Neural crest cell (in vitro differentiated cells): Measurements from ENCODE around the gene MYT1. TPM values are rescaled to one million over a fixed set of nuclear protein-coding genes. Genes with fewer than 3 reads are reported as not detected.
A peak's percentile ranks its signal among the peaks of the same experiment; 100 is the strongest.

Source experiments
- DNase-seq: peaks from one replicate; pipeline ENCODE4 v3.0.0; 2021; ENCODE audit warnings: low read depth, mixed read lengths, low spot score
- H3K27ac Mint-ChIP-seq: one replicate; pipeline ENCODE4 v1.8.0; 2021; ENCODE audit warnings: mild to moderate bottlenecking, mixed read lengths; ENCODE audit not compliant: unreplicated experiment
- H3K27me3 Mint-ChIP-seq: 2 replicates; pipeline ENCODE4 v1.8.0; 2021; ENCODE audit warnings: low read depth, mild to moderate bottlenecking, mixed read lengths
- H3K36me3 Mint-ChIP-seq: 2 replicates; pipeline ENCODE4 v1.8.0; 2021; ENCODE audit warnings: low read depth, mild to moderate bottlenecking, mixed read lengths
- H3K4me1 Mint-ChIP-seq: 2 replicates; pipeline ENCODE4 v1.8.0; 2021; ENCODE audit warnings: mixed read lengths
- H3K4me3 Mint-ChIP-seq: one replicate; pipeline ENCODE4 v1.8.0; 2021; ENCODE audit warnings: mild to moderate bottlenecking, mixed read lengths
- H3K9me3 Mint-ChIP-seq: 2 replicates; pipeline ENCODE4 v1.8.0; 2021; ENCODE audit warnings: mixed read lengths
- total RNA-seq: library from RNA; stranded (reverse); gene quantifications from 2 replicates; pipeline ENCODE4 v1.2.1, GENCODE V29; 2021
- TF ChIP-seq, protein P1 (sequence below): fragments of 200-600 bp; sonication (generic); conservative IDR thresholded peaks from 2 replicates; pipeline ENCODE4 v1.5.0; 2021; ENCODE audit warnings: antibody characterized with exemption, mild to moderate bottlenecking

Gene MYT1
- total RNA-seq, 1 donor from 2014 or later = 4.3 TPM

DNA sequence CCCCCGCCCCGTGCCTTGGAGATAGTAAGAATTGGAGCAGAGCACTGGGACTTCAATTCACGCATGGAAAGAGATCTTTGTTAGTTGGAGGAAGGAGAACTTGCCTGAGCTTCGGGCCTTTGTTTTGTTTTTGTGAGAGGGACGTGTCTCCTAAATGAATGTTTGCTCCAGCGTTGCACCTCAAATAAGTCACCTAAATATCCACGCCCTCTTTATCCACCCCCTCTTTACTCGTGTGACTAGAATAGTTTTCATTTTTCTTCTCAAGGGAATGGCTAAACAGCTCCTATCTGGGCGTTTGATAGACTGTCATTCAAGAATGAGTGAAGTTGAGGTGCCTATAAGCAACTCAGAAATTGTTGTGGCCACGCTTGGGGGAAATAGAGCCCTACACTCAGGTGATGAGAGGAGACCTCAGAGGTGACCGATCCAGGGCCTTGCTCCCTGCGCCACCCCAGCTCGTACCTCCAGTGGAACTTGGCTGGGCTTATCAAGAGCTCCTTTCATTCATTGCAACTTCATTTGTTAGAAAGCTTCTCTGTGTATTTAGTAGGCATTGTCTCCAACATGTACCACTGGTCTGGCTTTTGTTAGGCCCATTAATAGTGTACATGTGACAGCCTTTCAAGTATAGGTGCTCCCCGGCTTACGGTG lies 92.2 kb downstream of the MYT1 start:
- peaks cover 37% of the 10 kb centered on the region for H3K4me1 Mint-ChIP-seq
- H3K4me3 Mint-ChIP-seq = peak overlapping the region; percentile 96
- TF ChIP-seq, protein P1, sequence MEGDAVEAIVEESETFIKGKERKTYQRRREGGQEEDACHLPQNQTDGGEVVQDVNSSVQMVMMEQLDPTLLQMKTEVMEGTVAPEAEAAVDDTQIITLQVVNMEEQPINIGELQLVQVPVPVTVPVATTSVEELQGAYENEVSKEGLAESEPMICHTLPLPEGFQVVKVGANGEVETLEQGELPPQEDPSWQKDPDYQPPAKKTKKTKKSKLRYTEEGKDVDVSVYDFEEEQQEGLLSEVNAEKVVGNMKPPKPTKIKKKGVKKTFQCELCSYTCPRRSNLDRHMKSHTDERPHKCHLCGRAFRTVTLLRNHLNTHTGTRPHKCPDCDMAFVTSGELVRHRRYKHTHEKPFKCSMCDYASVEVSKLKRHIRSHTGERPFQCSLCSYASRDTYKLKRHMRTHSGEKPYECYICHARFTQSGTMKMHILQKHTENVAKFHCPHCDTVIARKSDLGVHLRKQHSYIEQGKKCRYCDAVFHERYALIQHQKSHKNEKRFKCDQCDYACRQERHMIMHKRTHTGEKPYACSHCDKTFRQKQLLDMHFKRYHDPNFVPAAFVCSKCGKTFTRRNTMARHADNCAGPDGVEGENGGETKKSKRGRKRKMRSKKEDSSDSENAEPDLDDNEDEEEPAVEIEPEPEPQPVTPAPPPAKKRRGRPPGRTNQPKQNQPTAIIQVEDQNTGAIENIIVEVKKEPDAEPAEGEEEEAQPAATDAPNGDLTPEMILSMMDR = no peak
- H3K27me3 Mint-ChIP-seq = peaks cover 15% of the 10 kb centered on the region
- DNase-seq = no peak
- no peaks in the 10 kb centered on the region for H3K36me3 Mint-ChIP-seq
- peak overlapping the region; percentile 97 for H3K27ac Mint-ChIP-seq
- H3K9me3 Mint-ChIP-seq = no peaks in the 10 kb centered on the region

DNA sequence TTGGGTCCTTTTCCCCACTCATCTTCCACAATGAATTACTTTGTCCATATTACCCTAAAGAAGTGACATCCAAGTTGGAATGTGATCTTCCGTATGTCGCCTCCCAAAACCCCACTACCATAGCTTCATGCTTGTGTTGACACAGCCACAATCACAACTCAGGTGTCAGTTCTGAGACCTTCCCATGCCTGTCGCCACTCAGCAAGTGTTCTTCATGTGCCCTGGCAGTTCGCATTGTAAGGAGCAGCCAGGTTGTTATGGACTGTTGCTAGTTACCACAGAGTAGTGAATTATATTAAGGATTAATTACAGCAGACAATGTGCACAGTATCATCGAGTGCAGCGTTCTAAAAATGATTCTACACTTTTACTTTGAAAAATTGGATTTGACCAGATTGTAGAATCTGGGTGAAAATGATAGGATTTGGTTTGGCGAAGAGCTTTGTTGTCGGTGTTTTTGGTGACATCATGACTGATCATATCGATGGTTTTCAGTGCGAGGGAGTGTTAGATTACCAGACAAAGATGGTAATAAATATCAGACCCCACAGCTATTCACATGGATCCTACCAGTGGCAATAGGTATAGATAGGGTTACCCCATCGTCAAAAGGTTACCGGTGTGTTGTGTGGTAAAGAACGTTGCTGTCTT lies 93.0 kb downstream of the MYT1 start:
- Mint-ChIP-seq H3K27ac (no peak overlapping the region), H3K9me3 (no peaks in the 10 kb centered on the region), H3K36me3 (no peaks in the 10 kb centered on the region), H3K27me3 (peaks cover 8% of the 10 kb centered on the region), H3K4me3 (peak overlapping the region; percentile 96), H3K4me1 (peaks cover 38% of the 10 kb centered on the region)
- TF ChIP-seq, protein P1 = no peak
- DNase-seq = no peak

DNA sequence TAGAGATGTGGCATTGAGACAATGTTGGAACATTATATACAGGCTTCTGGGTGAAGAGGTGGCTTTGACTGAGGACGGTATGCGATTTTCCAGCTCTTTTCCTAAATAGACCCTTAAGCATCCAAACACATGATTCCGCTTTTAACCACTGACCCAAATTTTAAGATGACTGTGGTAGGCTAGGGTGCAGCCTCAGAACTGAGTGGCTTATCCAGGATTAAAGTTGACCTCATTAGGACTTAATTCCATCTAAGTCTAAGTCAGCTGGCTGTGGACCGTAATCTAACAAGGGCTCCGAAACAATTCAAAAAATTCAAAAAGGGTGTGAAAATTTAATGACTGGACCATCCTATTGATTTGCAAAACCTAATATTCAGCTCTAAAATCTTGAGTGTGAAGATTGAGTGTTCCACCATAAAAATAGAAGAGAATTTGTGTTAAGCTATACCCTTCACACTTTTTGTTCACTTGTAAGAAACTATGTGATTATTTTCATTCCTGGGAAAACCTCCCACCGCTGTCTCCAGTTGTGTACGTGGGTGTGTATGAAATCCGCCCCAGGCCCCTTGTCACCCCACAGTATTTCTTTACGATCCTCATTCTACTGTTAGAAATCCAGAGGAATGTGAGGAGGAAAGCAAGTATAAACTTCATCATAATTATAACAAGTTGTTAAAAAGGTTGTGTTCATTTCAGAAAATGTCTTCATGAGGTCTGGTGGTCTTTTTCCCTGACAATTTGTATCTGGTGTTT lies 94.0 kb downstream of the MYT1 start:
- no peak for DNase-seq
- H3K4me3 Mint-ChIP-seq = peak overlapping the region; percentile 74
- H3K36me3 Mint-ChIP-seq = no peaks in the 10 kb centered on the region

DNA sequence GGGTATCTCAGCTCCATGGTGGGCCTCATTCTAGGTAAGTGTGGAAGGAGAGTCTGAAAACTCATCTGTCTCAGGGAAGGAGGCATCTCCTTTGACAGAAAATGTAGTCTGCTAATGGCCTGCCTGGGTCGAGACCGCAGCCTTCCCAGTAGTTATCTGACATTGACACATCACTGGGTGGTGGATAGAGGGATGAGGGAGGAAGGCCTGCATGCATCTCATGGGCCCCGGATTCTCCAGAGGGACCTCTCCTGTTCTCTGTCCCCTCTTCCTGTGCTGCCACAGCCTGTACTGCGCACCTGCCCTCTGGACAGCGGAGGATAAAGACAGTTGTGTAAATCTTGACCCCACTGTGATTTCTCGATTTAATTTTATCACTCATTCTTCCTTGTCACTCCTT lies 96.0 kb downstream of the MYT1 start:
- H3K4me3 Mint-ChIP-seq = peak overlapping the region; percentile 56
- peaks cover 33% of the 10 kb centered on the region for H3K4me1 Mint-ChIP-seq
- peak overlapping the region; percentile 12 for H3K27ac Mint-ChIP-seq
- no peaks in the 10 kb centered on the region for H3K9me3 Mint-ChIP-seq
- TF ChIP-seq, protein P1 = no peak
- no peak for DNase-seq
- no peaks in the 10 kb centered on the region for H3K27me3 Mint-ChIP-seq
- H3K36me3 Mint-ChIP-seq = no peaks in the 10 kb centered on the region

More for the DNA sequence above, 94.0 kb downstream of the MYT1 start:
- TF ChIP-seq, protein P1 = no peak
- H3K4me1 Mint-ChIP-seq = peaks cover 38% of the 10 kb centered on the region
- H3K27me3 Mint-ChIP-seq = no peaks in the 10 kb centered on the region
- H3K9me3 Mint-ChIP-seq = no peaks in the 10 kb centered on the region
- H3K27ac Mint-ChIP-seq = no peak overlapping the region

DNA sequence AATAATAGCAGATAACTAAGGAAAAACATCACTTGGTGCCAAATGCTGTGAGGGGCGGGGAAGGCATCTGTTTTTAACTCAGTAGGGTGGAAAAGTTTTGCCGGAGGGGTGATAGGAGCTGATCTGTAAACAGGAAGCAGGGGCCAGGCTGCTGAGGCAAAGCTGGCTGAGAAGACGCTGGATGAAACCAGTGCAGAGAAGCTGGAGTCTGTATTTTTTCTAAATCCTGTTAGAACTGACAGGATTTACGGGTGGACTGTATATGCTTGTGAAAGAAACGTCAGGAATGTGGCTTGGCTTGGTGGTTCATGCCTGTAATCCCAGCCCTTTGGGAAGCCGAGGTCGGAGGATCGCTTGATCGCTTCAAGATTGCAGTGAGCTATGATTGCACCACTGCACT lies 96.9 kb downstream of the MYT1 start:
- H3K4me1 Mint-ChIP-seq = peaks cover 30% of the 10 kb centered on the region
- TF ChIP-seq, protein P1 = no peak
- H3K4me3 Mint-ChIP-seq = no peak overlapping the region
- no peaks in the 10 kb centered on the region for H3K36me3 Mint-ChIP-seq
- no peak overlapping the region for H3K27ac Mint-ChIP-seq
- no peaks in the 10 kb centered on the region for H3K27me3 Mint-ChIP-seq
- H3K9me3 Mint-ChIP-seq = no peaks in the 10 kb centered on the region
- no peak for DNase-seq
